ENCODE results near the gene USP20.

GRCh38 chr9:129858167-129858962 is 23.1 kb downstream of the USP20 start:
- TF ChIP-seq POLR2A (IDR thresholded peaks at IDR 0.05) (no peak), CTCF (IDR thresholded peaks at IDR 0.05) (no peak)
